ENCODE measurements around the gene IL16. TPM values are rescaled to one million over a fixed set of nuclear protein-coding genes. Genes with fewer than 3 reads are reported as not detected.

The IL16 gene
- total and polyA plus RNA-seq, 2 donors (not counting 1 experiment from before 2014, with no cell fraction given) = 181 to 287 TPM

GRCh38 chr15:81356252-81356651, 159.6 kb downstream of the IL16 start:
- Histone ChIP-seq H3K4me2 (replicated peaks; ENCODE audit: low read depth, low read length, poor library complexity, severe bottlenecking) (no peak overlapping the region), H4K20me1 (ENCODE audit: control insufficient read depth, insufficient read depth, low read length, poor library complexity, severe bottlenecking) (no peaks in the 10 kb centered on the region), H3K27ac (ENCODE audit: low read length in 2 of 2) (no peak overlapping the region), H3K79me2 (ENCODE audit: control insufficient read depth, insufficient read depth, low read length) (no peaks in the 10 kb centered on the region), H3K4me1 (ENCODE audit: control insufficient read depth in 2 of 2, insufficient read depth in 2 of 2, low read length in 2 of 2) (no peaks in the 10 kb centered on the region), H3K36me3 (replicated peaks in 1 of 2; ENCODE audit: control extremely low read depth in 1 of 2, control insufficient read depth in 1 of 2, extremely low read depth in 1 of 2, insufficient read depth in 2 of 2, low read length in 1 of 2) (no peaks in the 10 kb centered on the region), H3K4me3 (ENCODE audit: control extremely low read depth in 1 of 5, extremely low read depth in 1 of 5, insufficient read depth in 1 of 5, low read depth in 2 of 5, low read length in 4 of 5) (no peak overlapping the region), H3K9ac (ENCODE audit: low read length) (no peak overlapping the region), H3K9me3 (ENCODE audit: control extremely low read depth in 1 of 3, control insufficient read depth in 2 of 3, insufficient read depth in 1 of 3, low read length in 2 of 3) (no peaks in the 10 kb centered on the region), H2AFZ (ENCODE audit: insufficient read depth, low read depth, low read length, poor library complexity, severe bottlenecking) (no peak overlapping the region), H3K27me3 (replicated peaks in 1 of 4; ENCODE audit: control extremely low read depth in 1 of 4, control insufficient read depth in 3 of 4, insufficient read depth in 4 of 4, low read length in 3 of 4) (no peaks in the 10 kb centered on the region)
- Mint-ChIP-seq H3K4me1 (no peaks in the 10 kb centered on the region), H3K9me3 (ENCODE audit: insufficient read depth) (no peaks in the 10 kb centered on the region), H3K4me3 (no peak overlapping the region), H3K27me3 (peaks cover 8% of the 10 kb centered on the region), H3K27ac (no peak overlapping the region)
- CTCF ChIA-PET = interaction anchor here (0.7 to 2.0 kb wide), 4 partner anchors 18 to 200 kb away, joined by 3 to 6 read pairs (median 4); no protein-coding TSS in a partner anchor
- POLR2A ChIA-PET = no interaction called here
- WGBS (ENCODE audit: insufficient coverage) = 100% methylated on average over 5 of the region's 5 CpGs
- intact Hi-C loops (cut with micrococcal nuclease) = no loop called here
- TF ChIP-seq EZH2 (IDR thresholded peaks at IDR 0.05; ENCODE audit: borderline replicate concordance, insufficient read depth, low read depth, low read length, poor library complexity, severe bottlenecking) (no peak), CTCF (IDR thresholded peaks at IDR 0.05) (no peak)
- DNase-seq (no peak), ATAC-seq (ENCODE audit: low read depth) (no peak)

- no peak overlapping the region for H3K9ac ChIP-seq (ENCODE audit: low read length)
- no peaks in the 10 kb centered on the region for H3K79me2 ChIP-seq (ENCODE audit: control insufficient read depth, insufficient read depth, low read length)
- H3K4me1 Mint-ChIP-seq = no peaks in the 10 kb centered on the region
- H3K36me3 ChIP-seq (replicated peaks in 1 of 2; ENCODE audit: control extremely low read depth in 1 of 2, control insufficient read depth in 1 of 2, extremely low read depth in 1 of 2, insufficient read depth in 2 of 2, low read length in 1 of 2) = no peaks in the 10 kb centered on the region
- no peak for DNase-seq
- no peak overlapping the region for H3K4me2 ChIP-seq (replicated peaks; ENCODE audit: low read depth, low read length, poor library complexity, severe bottlenecking)
- POLR2A ChIA-PET = no interaction called here
- intact Hi-C loops (cut with micrococcal nuclease) = no loop called here
- no peak overlapping the region for H3K4me3 Mint-ChIP-seq
- no peak for TF ChIP-seq EZH2 (IDR thresholded peaks at IDR 0.05; ENCODE audit: borderline replicate concordance, insufficient read depth, low read depth, low read length, poor library complexity, severe bottlenecking)
- peak; percentile 25 for TF ChIP-seq CTCF (IDR thresholded peaks at IDR 0.05)
- H3K4me3 ChIP-seq (ENCODE audit: control extremely low read depth in 1 of 5, extremely low read depth in 1 of 5, insufficient read depth in 1 of 5, low read depth in 2 of 5, low read length in 4 of 5) = no peak overlapping the region
- 93% methylated on average over 3 of the region's 6 CpGs for WGBS (ENCODE audit: insufficient coverage)
- no peak overlapping the region for H2AFZ ChIP-seq (ENCODE audit: insufficient read depth, low read depth, low read length, poor library complexity, severe bottlenecking)
- H3K27ac Mint-ChIP-seq = no peak overlapping the region
- CTCF ChIA-PET = interaction anchor here (0.7 to 2.0 kb wide), 5 partner anchors 9 to 201 kb away, joined by 3 to 6 read pairs (median 3); no protein-coding TSS in a partner anchor
- H3K27me3 Mint-ChIP-seq = peaks cover 8% of the 10 kb centered on the region
- H3K9me3 Mint-ChIP-seq (ENCODE audit: insufficient read depth) = no peaks in the 10 kb centered on the region
- no peaks in the 10 kb centered on the region for H4K20me1 ChIP-seq (ENCODE audit: control insufficient read depth, insufficient read depth, low read length, poor library complexity, severe bottlenecking)
- no peaks in the 10 kb centered on the region for H3K27me3 ChIP-seq (replicated peaks in 1 of 4; ENCODE audit: control extremely low read depth in 1 of 4, control insufficient read depth in 3 of 4, insufficient read depth in 4 of 4, low read length in 3 of 4)
- no peak for ATAC-seq (ENCODE audit: low read depth)
- no peaks in the 10 kb centered on the region for H3K4me1 ChIP-seq (ENCODE audit: control insufficient read depth in 2 of 2, insufficient read depth in 2 of 2, low read length in 2 of 2)
- H3K27ac ChIP-seq (ENCODE audit: low read length in 2 of 2) = no peak overlapping the region
- H3K9me3 ChIP-seq (ENCODE audit: control extremely low read depth in 1 of 3, control insufficient read depth in 2 of 3, insufficient read depth in 1 of 3, low read length in 2 of 3) = no peaks in the 10 kb centered on the region
Measured at GRCh38 chr15:81357180-81357686, 160.6 kb downstream of the IL16 start.
